NCI-H1417 treated with DMSO at 0.1 percent for 48 hours (cell line): Measurements from ENCODE around the gene C20orf141.
"Not testable (repeated sequence)": the region's sequence is repeated elsewhere in the genome, so short reads cannot be mapped to it uniquely, and the experiment has no call there.

Experiments
- DNase-seq: peaks from one replicate; lab custom pipeline; 2025; lab: John Stamatoyannopoulos, UW

The C20orf141 gene, protein sequence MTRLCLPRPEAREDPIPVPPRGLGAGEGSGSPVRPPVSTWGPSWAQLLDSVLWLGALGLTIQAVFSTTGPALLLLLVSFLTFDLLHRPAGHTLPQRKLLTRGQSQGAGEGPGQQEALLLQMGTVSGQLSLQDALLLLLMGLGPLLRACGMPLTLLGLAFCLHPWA

DNA sequence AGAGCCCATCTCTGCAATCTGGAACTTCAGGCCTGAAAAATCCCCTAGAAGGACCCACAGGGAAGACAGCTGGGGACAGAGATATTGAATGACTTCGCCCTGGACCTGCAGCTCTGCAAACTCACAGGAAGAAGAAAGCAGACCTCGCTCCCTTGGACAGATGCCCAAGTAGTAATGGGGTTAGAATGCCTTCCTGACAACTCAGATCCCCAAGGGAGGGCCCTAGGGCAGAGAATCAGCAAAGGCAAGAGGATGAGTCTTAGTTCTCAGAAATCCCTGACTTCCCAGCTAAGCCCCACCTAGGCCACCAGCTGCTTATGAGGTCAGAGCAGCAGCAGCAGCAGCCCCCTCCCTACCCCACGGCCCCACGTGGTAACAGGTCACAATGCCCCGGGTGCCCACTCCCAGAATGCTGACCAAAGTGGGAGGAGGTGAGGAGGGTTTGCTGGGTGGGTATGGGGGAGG lies at the start of gene C20orf141:
C20orf141 (plus strand) TSS at position 401 of the 465 bp plus-strand sequence. CDS start 198 bp downstream, outside the sequence.
- no peak for DNase-seq

DNA sequence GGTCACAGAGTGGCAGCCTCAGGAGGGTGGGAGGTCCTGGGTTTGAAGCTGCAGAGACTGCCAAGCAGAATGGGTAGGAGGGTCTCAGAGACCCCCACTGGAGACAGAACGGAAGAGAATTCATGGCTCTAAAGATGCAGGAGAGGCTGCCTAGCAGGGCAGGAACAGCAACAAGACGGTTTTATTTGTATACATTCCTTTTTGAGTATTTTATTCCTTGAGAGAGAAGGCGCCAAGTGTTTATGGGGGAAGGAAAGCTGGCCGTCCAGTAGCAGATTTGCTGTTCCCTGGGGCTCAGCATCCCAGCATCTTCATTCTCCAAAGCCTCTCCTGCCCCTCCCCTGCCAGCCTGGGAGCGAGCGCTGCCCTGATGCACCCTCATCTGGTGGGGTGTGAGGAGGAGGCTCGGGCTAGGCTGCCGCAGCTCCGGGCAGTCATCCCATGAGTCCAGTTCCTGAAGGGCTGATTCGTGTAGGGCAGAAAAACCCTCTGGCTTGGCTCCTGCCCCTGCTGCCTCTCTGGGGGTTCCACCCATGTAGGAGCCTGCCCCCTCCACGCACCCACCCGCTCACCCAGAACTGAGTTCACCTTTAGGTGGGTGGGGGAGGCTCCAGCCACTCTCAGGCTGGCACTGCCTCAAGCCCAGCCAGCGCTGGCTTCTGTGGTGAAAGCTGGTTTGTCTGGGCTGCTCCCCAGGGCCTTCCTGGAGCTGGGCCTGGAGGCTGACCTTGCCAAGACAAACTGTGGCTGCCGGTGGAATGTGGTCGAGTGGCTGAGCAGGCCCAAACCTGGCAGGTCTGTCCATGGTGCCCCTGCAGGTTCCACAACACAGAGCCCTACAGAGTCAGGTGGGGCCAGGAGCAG lies 46.8 kb upstream of the C20orf141 start:
- DNase-seq, result no peak

DNA sequence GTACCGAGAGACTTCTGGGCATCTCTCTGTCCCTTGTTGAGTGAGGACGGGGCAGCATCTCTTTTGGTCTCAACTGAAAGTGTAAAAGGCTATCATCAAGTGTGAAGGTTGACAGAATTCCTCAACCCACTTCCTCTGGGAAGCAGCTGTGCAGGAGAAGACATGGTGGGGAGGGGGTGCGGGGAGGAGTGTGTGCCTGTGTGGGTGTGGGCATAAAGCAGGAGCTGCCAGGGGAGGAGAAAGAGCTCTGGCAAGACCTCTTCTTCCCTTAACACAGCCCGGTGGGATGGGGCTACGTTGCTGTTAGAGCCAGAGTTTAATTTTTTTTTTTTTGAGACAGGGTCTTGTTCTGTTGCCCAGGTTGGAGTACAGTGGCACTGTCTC lies 46.2 kb upstream of the C20orf141 start:
- no peak for DNase-seq

DNA sequence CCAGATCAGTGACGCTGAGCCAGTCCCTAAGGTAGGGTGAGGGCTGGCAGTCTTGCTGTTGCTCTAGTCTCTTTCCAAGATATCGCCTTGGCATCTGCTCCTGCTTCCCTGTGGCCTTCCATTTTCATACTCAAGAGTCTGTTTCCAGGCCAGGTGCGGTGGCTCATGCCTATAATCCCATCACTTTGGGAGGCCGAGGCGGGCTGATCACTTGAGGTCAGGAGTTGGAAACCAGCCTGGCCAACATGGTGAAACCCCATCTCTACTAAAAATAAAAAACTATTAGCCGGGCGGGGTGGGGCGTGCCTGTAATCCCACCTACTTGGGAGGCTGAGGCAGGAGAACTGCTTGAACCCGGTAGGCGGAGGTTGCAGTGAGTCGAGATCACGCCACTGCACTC lies 44.7 kb upstream of the C20orf141 start:
- not testable (repeated sequence) for DNase-seq

DNA sequence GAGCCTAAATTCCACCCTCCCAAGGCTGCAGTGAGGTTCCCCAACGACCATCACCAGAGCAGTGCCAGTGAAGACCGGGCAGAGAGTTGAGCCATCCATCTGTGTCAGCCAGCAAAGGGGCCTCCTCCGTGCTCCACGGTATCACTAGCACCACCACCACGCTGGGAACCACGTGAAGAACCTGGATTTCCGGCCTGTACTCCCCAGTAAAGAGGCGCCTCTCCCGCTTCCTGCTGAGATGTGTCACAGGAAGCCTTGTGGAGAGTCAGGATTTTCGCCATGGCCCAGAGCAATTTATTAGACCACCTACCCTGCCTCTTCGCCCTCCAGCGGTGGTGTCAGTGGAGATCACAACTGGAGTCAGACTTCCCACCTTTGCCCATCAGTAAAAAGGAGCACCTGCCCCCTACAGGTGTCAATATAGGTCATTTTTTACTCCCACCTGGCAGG lies 43.1 kb upstream of the C20orf141 start:
- no peak for DNase-seq

DNA sequence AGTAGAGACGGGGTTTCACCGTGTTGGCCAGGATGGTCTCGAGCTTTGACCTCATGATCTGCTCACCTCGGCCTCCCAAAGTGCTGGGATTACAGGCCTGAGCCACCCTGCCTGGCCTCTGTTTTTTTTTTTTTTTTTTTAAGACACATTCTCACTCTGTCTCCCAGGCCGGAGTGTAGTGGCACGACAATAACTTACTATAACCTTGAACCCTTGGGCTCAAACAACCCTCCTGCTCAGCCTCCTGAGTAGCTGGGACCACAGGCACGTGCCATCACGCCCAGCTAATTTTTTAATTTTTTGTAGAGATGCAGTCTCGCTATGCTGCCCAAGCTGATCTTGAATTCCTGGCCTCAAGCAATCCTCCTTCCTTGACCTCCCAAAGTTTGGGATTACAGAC lies 41.0 kb upstream of the C20orf141 start:
- no peak for DNase-seq

DNA sequence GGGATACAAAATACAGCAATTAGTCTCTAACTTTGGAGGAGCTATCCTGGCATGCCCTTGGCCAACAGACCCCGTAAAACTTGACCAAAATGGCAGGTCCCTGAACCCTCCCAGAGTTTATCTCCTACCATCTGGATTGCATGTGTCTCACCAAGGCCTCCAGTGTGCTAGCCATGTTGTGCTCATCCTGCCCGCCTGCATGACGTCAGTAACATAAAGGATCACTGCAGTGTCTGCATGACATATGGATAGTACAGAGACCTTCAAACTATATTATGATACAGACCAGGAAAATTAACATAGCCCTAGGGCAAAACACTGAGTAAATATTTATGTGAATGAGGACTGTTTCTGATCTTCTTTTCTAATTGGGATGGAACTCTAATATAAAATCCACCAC lies 39.6 kb upstream of the C20orf141 start:
- DNase-seq, result no peak

DNA sequence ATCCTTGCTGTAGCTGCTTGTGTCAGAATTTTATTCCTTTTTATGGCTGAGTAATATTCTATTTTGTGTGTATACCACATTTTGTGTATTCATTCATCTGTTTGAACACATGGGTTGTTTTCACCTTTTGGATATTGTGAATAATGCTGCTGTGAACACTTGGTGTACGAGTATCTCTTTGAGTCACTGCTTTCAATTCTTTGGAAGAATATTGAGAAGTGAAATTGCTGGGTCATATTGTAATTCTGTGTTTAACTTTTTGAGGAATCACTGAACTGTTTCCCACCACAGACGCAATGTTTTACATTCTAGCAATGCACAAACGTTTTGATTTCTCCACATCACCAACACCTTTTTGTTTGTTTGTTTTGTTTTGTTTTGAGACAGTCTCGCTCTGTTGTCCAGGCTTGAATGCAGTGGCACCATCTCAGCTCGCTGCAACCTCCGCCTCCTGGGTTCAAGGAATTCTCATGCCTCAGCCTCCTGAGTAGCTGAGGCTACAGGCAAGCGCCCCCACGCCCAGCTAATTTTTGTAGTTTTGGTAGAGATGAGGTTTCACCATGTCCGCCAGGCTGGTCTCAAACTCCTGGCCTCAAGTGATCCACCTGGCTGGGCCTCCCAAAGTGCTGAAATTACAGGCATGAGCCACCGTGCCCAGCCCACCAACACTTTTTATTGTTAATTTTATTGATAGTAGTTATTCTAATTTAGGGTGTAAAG lies 36.0 kb upstream of the C20orf141 start:
- DNase-seq, result no peak

DNA sequence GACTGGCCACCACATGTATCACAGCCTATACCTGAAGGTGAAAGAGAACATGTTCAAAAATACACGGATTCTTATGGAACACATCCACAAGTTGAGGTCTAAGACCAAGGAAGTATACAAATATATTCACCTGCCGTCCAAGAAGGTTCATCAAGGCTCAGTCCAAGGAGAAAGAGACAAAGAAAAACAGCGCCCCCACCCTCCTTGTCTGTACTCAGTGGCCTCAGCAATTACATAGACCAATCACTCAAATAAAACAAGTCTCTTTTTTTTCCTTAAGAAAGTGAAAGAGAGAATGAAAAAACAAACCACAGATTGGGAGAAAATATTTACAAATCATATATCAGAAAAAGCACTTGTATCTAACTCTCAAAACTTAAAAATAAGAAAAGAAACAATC lies 33.8 kb upstream of the C20orf141 start:
- no peak for DNase-seq

DNA sequence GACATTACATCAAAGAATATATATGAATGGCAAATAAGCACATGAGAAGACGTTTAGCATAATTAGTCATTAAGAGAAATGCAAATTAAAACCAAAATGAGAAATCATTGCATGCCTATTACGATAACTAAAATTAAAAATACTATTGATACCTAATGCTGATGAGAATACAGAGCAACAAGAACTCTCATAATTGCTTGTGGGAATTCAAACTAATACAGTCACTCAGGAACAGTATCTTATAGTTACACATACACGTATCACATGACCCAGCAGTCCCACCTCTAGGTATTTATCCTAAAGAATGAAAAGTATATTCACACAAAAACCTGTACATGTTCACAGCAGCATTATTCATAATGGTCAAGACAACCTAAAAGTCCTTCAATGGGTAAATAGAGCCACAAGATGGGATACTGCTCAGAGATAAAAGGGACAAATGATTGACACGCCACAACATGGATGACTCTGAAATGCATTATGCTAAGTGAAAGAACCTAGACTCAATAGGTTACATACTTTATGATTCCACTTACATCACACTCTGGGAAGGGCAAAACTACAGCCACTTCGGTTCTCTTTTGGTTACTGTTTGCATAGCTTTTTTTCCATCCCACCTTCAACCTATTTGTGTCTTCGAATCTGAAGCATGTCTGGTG lies 30.8 kb upstream of the C20orf141 start:
- DNase-seq, result no peak

DNA sequence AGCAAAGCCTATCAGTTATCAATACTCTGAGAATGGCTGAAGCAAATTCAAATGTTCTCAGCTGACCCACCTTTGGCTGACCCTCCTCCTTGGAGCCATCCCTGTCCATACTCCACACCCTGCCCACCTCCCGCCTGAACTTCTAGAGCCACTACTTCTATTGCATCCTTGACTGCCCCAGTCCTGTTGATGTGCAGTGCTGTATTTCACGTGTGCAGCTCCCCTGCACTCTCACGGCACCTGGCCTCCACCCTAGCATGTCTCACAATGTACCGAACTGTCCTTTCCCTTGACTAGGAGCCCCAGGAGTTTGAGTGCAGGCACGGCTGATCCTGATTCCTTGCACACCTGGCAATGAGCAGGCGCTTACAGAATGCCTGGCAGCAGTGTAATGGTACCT lies 21.3 kb upstream of the C20orf141 start:
- no peak for DNase-seq

DNA sequence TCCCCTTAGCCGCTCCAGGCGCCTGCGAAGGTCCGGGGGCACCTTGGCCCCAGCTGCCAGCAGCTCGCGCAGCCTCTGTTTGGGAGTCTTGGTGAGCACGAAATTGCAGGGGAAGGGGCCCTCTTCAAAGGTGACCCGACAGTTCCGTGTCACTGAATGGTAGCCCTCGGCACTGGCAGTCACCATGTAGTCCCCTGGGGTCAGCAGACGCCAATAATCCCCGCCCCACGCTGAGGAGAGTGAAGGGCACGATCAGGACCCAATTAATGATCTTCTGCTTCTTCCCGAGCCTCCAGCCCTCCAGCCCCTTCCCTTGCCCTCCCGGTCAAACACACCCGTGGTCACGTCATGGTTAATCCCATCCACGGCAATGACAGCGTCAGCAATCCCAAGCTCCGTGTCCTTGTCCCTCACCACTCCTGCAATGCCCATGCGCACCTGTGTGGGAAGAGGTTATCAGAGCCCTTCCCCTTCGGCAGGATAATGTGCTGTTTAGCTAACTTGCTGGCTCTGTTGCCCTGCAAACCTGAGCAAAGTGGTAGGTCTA lies 20.5 kb upstream of the C20orf141 start:
- no peak for DNase-seq

DNA sequence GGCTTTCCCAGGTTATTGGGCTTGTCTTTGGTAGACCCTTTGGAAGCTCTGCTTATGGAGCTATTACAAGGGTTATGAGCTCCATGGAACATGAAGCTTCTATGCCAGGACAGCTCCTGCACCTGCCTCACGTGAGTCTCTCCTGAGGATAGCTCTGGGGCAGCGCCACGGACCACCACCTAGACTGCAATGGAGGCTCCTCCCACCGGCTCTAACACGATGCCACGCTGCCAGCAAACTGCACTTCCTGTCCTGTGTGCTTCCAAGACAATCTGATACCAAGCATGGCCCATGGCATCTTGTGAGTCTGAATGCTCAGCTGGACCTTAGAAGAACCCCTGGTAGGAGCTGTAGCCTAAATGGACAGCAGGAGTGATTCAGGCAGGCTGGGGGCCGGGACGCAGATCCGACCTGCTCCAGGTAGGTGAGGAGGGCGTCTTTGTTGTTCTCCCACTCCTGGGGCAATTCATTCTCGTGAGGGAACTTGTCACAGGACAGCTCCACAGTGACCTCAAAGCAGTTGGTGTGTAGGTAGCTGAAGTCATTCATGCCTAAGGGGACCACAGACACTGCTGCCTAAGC lies 19.8 kb upstream of the C20orf141 start:
- DNase-seq, result no peak

DNA sequence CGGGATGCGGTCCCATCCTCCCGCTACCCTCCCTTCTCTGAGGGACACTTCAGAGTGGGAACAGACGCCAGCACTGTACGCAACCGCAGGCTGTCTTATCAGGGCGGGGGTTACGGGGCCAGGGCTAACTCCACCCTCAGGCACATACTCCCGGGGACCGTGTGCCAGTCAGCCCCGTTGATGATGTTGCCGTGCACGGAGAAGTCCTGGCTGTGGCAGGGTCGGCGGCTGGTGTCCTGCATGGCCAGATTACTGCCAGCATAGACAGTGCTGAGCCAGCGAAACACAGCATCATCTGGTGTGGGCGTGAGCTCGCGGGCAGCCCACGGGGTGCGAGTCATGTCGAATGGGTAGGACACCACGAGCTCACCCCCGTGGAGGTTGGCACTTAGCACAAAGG lies 19.3 kb upstream of the C20orf141 start:
- no peak for DNase-seq

DNA sequence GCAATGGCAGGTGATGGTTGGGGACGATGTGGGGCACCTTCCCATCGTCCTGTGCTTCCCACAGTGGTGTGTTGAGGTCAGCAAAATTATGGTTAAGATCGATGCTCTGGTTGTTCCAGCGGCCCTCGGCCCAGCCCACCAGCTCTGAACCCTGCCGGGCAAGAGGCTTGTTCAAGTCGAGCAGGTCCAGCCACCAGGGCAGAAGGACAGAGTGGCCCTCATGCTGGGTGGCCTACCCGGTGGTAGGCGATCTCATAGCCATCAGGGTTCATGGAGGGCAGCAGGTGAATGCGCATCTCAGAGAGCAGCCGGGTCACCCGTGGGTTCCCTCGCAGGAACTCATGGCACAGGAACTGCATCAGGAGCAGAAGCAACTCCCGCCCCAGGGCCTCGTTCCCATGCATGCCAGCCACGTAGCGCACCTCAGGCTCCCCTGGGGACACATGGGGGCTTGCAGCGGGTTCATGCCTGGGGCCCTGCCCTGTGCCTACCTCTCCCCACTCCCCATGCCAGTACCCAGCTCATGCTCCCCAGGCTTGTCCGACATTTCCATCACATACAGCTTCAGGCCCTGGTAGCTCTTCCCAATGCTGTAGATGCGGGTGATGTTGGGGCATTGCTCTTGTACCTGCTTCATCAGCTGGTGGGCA lies 18.7 kb upstream of the C20orf141 start:
- no peak for DNase-seq

DNA sequence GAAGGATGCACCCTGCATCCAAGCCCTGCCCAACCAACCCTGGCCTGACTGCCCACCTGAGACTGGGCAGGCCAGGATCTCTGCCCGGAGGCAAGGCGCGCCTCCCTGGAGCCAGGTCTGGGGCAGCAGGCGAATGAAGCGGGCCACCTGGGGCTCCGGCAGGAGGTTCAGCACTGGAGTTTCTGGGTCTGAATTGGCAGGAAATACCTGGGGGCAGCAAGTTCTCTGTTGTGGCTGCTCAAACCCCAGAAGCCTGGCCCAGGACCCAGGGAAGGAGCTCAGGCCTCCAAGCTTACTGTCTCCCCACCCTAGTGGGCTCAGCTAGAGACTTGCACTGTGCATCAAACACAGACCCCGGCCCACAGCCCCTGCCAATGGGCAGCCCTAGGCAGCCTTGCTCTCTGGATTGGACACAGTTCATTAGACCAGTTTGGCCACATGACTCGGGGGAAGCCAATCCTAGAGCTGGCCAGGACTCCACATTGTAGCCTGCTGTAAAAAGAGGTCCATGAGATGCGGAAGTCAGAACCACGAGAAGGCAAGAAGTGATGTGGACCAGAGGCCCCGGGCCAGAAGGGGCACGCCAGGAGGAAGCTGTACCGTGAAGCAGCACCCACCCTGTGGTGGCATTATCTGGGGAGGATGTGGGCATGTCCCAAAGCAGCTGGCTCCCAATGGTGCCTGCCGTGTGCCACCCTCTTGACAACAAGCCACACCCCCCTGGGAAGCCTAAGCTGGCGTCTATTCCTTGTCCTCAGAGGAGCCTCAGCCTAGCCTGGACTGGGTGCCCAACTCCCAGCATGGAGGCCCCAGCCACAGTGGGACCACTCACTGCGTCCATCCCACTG lies 17.4 kb upstream of the C20orf141 start:
- no peak for DNase-seq

DNA sequence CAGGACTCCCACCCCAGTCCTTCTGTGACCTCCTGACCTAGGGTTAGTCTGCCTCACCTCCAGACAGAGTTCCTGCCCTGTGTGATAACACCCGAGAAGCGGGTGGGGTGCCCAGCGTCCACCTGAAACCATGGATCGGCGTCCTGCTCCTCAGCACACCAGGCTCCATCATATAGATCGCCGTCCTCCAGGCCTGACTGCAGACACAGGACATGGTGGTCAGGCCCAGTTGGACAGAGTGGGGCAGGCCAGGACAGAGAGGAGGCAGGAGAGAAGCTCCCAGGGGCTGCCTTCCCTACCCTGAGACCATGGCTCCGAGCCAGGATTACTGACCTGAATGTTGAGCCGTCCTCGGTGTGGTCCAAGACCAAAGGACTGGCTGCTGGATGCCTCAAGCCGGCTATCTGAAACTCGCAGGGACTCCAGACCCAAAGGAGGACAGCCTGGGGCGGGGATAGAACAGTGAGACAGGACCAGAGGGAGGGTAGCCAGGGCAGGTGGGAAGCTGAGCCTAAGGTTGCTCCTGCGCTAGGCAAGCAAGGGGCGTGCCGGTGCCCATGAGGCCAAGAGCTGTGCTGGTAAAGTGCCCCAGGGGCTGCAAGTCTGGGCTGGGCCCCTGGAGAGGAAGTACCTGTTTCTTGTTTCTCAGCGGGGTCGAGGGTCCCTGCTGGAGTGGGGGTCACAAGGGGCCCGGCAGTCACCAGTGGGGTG lies 16.5 kb upstream of the C20orf141 start:
- DNase-seq, result no peak

DNA sequence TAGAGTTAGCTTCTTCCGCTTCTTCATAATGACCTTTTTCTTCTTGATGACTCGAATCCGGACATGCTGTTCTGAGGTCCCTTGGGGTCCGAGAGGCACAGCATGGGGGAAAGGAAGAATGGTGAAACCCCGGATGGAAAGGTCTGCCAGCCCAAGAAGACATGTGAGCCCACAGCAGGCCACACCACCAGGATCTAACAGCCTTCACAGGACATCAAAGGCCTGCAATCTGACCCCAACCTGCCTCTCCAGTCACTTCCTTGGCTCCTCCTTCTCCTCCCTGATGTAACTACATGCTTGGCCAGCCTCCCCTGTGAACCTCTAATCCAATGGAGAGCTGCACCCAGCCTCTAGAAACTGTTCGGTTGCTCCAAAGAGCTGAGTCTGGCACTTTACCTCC lies 16.0 kb upstream of the C20orf141 start:
- no peak for DNase-seq

DNA sequence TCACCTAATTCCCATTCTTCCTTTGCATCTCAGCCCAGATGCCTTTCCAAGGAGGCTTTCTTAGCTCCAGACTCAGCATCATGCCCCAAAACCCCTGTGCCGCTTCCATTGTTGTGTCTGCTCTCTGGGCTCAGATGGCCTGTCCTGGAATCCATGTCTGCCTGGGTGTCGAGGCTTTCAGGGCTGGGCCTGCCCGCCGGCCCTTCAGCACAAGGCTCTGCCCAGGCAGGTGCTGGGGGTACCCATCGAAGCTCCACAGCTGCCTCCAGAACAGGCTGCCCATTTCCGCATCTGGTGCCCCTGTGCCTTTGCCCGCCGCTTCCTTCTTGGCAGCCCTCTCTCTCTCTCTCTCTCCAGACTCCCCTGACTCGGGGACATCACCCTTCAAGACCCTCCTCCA lies 15.5 kb upstream of the C20orf141 start:
- DNase-seq, result no peak
